Fibroblast of villous mesenchyme (primary cell): ENCODE results near the gene LGMN. TPM values are rescaled to one million over a fixed set of nuclear protein-coding genes. Genes with fewer than 3 reads are reported as not detected.
"Not testable (repeated sequence)": the region's sequence is repeated elsewhere in the genome, so short reads cannot be mapped to it uniquely, and the experiment has no call there.

Experiments used
- DNase-seq: peaks from one replicate; pipeline ENCODE4 v3.0.0-alpha.2; 2010; ENCODE audit warnings: low read depth
- H3K4me3 ChIP-seq: 2 replicates; pipeline ENCODE4 v1.5.1; 2011; ENCODE audit warnings: low read depth, mild to moderate bottlenecking, low read length
- CTCF ChIP-seq: IDR thresholded peaks from 2 replicates; pipeline ENCODE4 v1.5.1; 2012; ENCODE audit warnings: low read depth, mild to moderate bottlenecking, low read length; ENCODE audit not compliant: insufficient read depth
- total RNA-seq: library from RNA; depleted of rRNA; stranded (reverse); fragments of >200 nt; gene quantifications from 2 replicates; pipeline ENCODE4 v1.2.3, GENCODE V29; 2012

LGMN gene
- total RNA-seq, 1 donor: 41.5 TPM

GRCh38 chr14:92714739-92715307 lies 33.6 kb downstream of the LGMN start:
- TF ChIP-seq CTCF: peak; percentile 86
- H3K4me3 ChIP-seq: not testable (repeated sequence)
- peak; percentile 78 for DNase-seq

- no peak for DNase-seq
- no peak for TF ChIP-seq CTCF
- H3K4me3 ChIP-seq: no peak overlapping the region
These were observed 35.8 kb downstream of the LGMN start for GRCh38 chr14:92712654-92713051.

- no peak for DNase-seq
- no peak overlapping the region for H3K4me3 ChIP-seq
- no peak for TF ChIP-seq CTCF
These were observed 36.3 kb downstream of the LGMN start for GRCh38 chr14:92711976-92712653.

GRCh38 chr14:92710001-92710341 lies 38.5 kb downstream of the LGMN start:
- DNase-seq: no peak
- H3K4me3 ChIP-seq: no peak overlapping the region
- TF ChIP-seq CTCF: no peak

GRCh38 chr14:92709340-92710000 lies 39.0 kb downstream of the LGMN start:
- no peak for TF ChIP-seq CTCF
- H3K4me3 ChIP-seq: no peak overlapping the region
- no peak for DNase-seq

GRCh38 chr14:92706386-92706785 lies 42.0 kb downstream of the LGMN start:
- H3K4me3 ChIP-seq: no peak overlapping the region
- TF ChIP-seq CTCF: no peak
- no peak for DNase-seq
